CD4-positive, alpha-beta T cell (primary cell): ENCODE measurements around the gene GMEB2. TPM values are rescaled to one million over a fixed set of nuclear protein-coding genes. Genes with fewer than 3 reads are reported as not detected.

Source experiments
- total RNA-seq, 174 experiments: library from RNA in 2 of 174; stranded (reverse) in 2 of 174; gene quantifications; one replicate each; pipeline ENCODE4 v1.2.3 and lab custom pipeline; 2021 to 2026

The GMEB2 gene
- total RNA-seq, 2 experiments from 2014 or later = 32.9 to 34.0 TPM

Other genes with a start within 250 kb of the GMEB2 start
- not detected for gene KCNQ2, start 154.4 kb downstream of the GMEB2 start, total RNA-seq
- gene EEF1A2, start 128.0 kb downstream of the GMEB2 start, total RNA-seq = 1 to 10 TPM in 1 of 2 experiments, under 1 TPM in 1; 0.92 to 1.1 TPM
- 100 to 1,000 TPM; 249 to 251 TPM for gene PPDPF, start 106.3 kb downstream of the GMEB2 start, total RNA-seq
- under 1 TPM; 0.19 to 0.22 TPM for gene PTK6, start 89.7 kb downstream of the GMEB2 start, total RNA-seq
- gene SRMS, start 79.4 kb downstream of the GMEB2 start, total RNA-seq = not detected
- 1 to 10 TPM; 1.7 to 1.8 TPM for gene FNDC11, start 72.9 kb downstream of the GMEB2 start, total RNA-seq
- 10 to 100 TPM; 57.7 to 59.6 TPM for gene HELZ2, start 52.9 kb downstream of the GMEB2 start, total RNA-seq
- gene STMN3, start 26.3 kb upstream of the GMEB2 start, total RNA-seq = 100 to 1,000 TPM; 122 to 127 TPM
- 10 to 100 TPM; 25.5 to 27.6 TPM for gene RTEL1, start 31.2 kb upstream of the GMEB2 start, total RNA-seq
- gene TNFRSF6B, start 69.6 kb upstream of the GMEB2 start, total RNA-seq = 1 to 10 TPM; 2.5 to 2.6 TPM
- gene ARFRP1, start 80.9 kb upstream of the GMEB2 start, total RNA-seq = 10 to 100 TPM; 34.5 to 35.7 TPM
- gene ZGPAT, start 80.9 kb upstream of the GMEB2 start, total RNA-seq = 10 to 100 TPM; 28.2 to 33.4 TPM
- 100 to 1,000 TPM; 149 to 165 TPM for gene LIME1, start 109.6 kb upstream of the GMEB2 start, total RNA-seq
- gene SLC2A4RG, start 112.7 kb upstream of the GMEB2 start, total RNA-seq = 100 to 1,000 TPM; 123 to 125 TPM
- under 1 TPM; 0.08 to 0.34 TPM for gene ZBTB46, start 204.2 kb upstream of the GMEB2 start, total RNA-seq
- not detected for gene ABHD16B, start 234.4 kb upstream of the GMEB2 start, total RNA-seq
- 10 to 100 TPM; 15.1 to 15.3 TPM for gene TPD52L2, start 238.2 kb upstream of the GMEB2 start, total RNA-seq